ENCODE data around the gene MAD1L1.

GRCh38 chr7:1895664-1896515 lies 336.9 kb downstream of the MAD1L1 start:
- no peak for TF ChIP-seq POLR2A (IDR thresholded peaks at IDR 0.05; ENCODE audit: low read depth, low read length)
- no peak for TF ChIP-seq CEBPB (IDR thresholded peaks at IDR 0.05; ENCODE audit: low read depth, low read length)
- TF ChIP-seq, protein P1, sequence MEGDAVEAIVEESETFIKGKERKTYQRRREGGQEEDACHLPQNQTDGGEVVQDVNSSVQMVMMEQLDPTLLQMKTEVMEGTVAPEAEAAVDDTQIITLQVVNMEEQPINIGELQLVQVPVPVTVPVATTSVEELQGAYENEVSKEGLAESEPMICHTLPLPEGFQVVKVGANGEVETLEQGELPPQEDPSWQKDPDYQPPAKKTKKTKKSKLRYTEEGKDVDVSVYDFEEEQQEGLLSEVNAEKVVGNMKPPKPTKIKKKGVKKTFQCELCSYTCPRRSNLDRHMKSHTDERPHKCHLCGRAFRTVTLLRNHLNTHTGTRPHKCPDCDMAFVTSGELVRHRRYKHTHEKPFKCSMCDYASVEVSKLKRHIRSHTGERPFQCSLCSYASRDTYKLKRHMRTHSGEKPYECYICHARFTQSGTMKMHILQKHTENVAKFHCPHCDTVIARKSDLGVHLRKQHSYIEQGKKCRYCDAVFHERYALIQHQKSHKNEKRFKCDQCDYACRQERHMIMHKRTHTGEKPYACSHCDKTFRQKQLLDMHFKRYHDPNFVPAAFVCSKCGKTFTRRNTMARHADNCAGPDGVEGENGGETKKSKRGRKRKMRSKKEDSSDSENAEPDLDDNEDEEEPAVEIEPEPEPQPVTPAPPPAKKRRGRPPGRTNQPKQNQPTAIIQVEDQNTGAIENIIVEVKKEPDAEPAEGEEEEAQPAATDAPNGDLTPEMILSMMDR (conservative IDR thresholded peaks at IDR 0.05; ENCODE audit: low read depth, low read length), result no peak
- no peak for TF ChIP-seq CHD1 (IDR thresholded peaks at IDR 0.05; ENCODE audit: low read depth, low read length)
- no peak for TF ChIP-seq MAFK (IDR thresholded peaks at IDR 0.05; ENCODE audit: low read depth, low read length)
- no peak for TF ChIP-seq RFX5 (IDR thresholded peaks at IDR 0.05; ENCODE audit: low read depth, low read length)
- no peak for TF ChIP-seq RAD21 (IDR thresholded peaks at IDR 0.05; ENCODE audit: low read length)
- TF ChIP-seq USF2 (IDR thresholded peaks at IDR 0.05; ENCODE audit: low read depth, low read length), result no peak
- no peak for TF ChIP-seq MXI1 (IDR thresholded peaks at IDR 0.05; ENCODE audit: borderline replicate concordance, low read depth, low read length)
- TF ChIP-seq ELK1 (IDR thresholded peaks at IDR 0.05; ENCODE audit: borderline replicate concordance, low read depth, low read length), result no peak
- no peak for TF ChIP-seq BHLHE40 (IDR thresholded peaks at IDR 0.05; ENCODE audit: low read depth, low read length)
- no peak for TF ChIP-seq RCOR1 (IDR thresholded peaks at IDR 0.05; ENCODE audit: insufficient replicate concordance, low read length)
- no peak for TF ChIP-seq SMC3 (IDR thresholded peaks at IDR 0.05; ENCODE audit: low read depth, low read length)
